Liver (tissue), 9 donors: ENCODE data around the gene PTP4A1. TPM values are rescaled to one million over a fixed set of nuclear protein-coding genes. Genes with fewer than 3 reads are reported as not detected.
A peak's percentile ranks its signal among the peaks of the same experiment; 100 is the strongest.

Experiments used
- DNase-seq: peaks from one replicate; pipeline ENCODE4 v3.0.0-alpha.2; 2017; ENCODE audit warnings: low spot score
- H3K27ac ChIP-seq, 2 donors: one replicate each; pipeline ENCODE4 v1.7.0; 2013; ENCODE audit warnings: inconsistent platforms in 2 of 2, low read length in 2 of 2, control low read depth in 1 of 2, low read depth in 1 of 2, mild to moderate bottlenecking in 1 of 2
- H3K27me3 ChIP-seq, 4 donors: one replicate each; pipeline versions ENCODE4 v1.6.1 to v1.7.0; 2013; ENCODE audit warnings: low read length in 3 of 4, inconsistent platforms in 1 of 4, mild to moderate bottlenecking in 1 of 4, moderate library complexity in 1 of 4; ENCODE audit not compliant: control insufficient read depth in 4 of 4, insufficient read depth in 4 of 4
- H3K36me3 ChIP-seq, 4 donors: one replicate each; pipeline versions ENCODE4 v1.6.1 to v1.7.0; 2013; ENCODE audit warnings: low read length in 3 of 4, mild to moderate bottlenecking in 3 of 4, low read depth in 1 of 4, moderate library complexity in 1 of 4; ENCODE audit not compliant: control insufficient read depth in 4 of 4, insufficient read depth in 3 of 4
- H3K4me1 ChIP-seq, 4 donors: one replicate each; pipeline versions ENCODE4 v1.6.1 to v1.7.0; 2013; ENCODE audit warnings: low read length in 3 of 4, mild to moderate bottlenecking in 3 of 4, moderate library complexity in 1 of 4; ENCODE audit not compliant: control insufficient read depth in 4 of 4, insufficient read depth in 4 of 4
- H3K4me3 ChIP-seq, 3 donors: one replicate each; pipeline versions ENCODE4 v1.6.1 to v1.7.0; 2013; ENCODE audit warnings: low read length in 3 of 3, control low read depth in 1 of 3, low read depth in 1 of 3, mild to moderate bottlenecking in 1 of 3
- H3K9ac ChIP-seq, 2 donors: one replicate each; pipeline ENCODE4 v1.7.0; 2013; ENCODE audit warnings: low read length in 2 of 2, mild to moderate bottlenecking in 2 of 2, moderate library complexity in 2 of 2, control low read depth in 1 of 2, low read depth in 1 of 2
- H3K9me3 ChIP-seq, 4 donors: one replicate each; pipeline versions ENCODE4 v1.6.1 to v1.7.0; 2013; ENCODE audit warnings: low read length in 3 of 4; ENCODE audit not compliant: control insufficient read depth in 4 of 4
- EGR1 ChIP-seq, 2 donors: IDR thresholded peaks; 2 replicates each; pipeline ENCODE4 v1.6.1; 2016 to 2018; ENCODE audit warnings: antibody characterized with exemption in 2 of 2, low read depth in 2 of 2
- FOXA1 ChIP-seq: IDR thresholded peaks from 2 replicates; pipeline ENCODE4 v1.6.1; 2016; ENCODE audit warnings: antibody characterized with exemption
- FOXA2 ChIP-seq: IDR thresholded peaks from 2 replicates; pipeline ENCODE4 v1.6.1; 2016; ENCODE audit warnings: antibody characterized with exemption
- GABPA ChIP-seq, 2 donors: IDR thresholded peaks in 1 of 2; conservative IDR thresholded peaks in 1 of 2; 2 replicates each; pipeline ENCODE4 v1.6.1; 2016; ENCODE audit warnings: antibody characterized with exemption in 2 of 2, mild to moderate bottlenecking in 1 of 2, moderate library complexity in 1 of 2
- HNF4A ChIP-seq, 2 donors: conservative IDR thresholded peaks; 2 replicates each; pipeline ENCODE4 v1.6.1; 2016; ENCODE audit warnings: antibody characterized with exemption in 2 of 2, mild to moderate bottlenecking in 2 of 2
- HNF4G ChIP-seq: IDR thresholded peaks from 2 replicates; pipeline ENCODE4 v1.6.1; 2016; ENCODE audit warnings: antibody characterized with exemption
- JUND ChIP-seq, 2 donors: IDR thresholded peaks; 2 replicates each; pipeline ENCODE4 v1.6.1; 2016; ENCODE audit warnings: antibody characterized with exemption in 2 of 2
- NR2F2 ChIP-seq: IDR thresholded peaks from 2 replicates; pipeline ENCODE4 v1.6.1; 2016; ENCODE audit warnings: antibody characterized with exemption
- RAD21 ChIP-seq, 2 donors: IDR thresholded peaks; 2 replicates each; pipeline ENCODE4 v1.6.1; 2016; ENCODE audit warnings: antibody characterized with exemption in 2 of 2, mild to moderate bottlenecking in 2 of 2
- REST ChIP-seq: IDR thresholded peaks from 2 replicates; pipeline ENCODE4 v1.6.1; 2016; ENCODE audit warnings: antibody characterized with exemption, mild to moderate bottlenecking
- RXRA ChIP-seq, 2 donors: IDR thresholded peaks; 2 replicates each; pipeline ENCODE4 v1.6.1; 2017 to 2018; ENCODE audit warnings: antibody characterized with exemption in 2 of 2, mild to moderate bottlenecking in 1 of 2
- SP1 ChIP-seq: IDR thresholded peaks from 2 replicates; pipeline ENCODE4 v1.6.1; 2018; ENCODE audit warnings: antibody characterized with exemption, mild to moderate bottlenecking
- TAF1 ChIP-seq: conservative IDR thresholded peaks from 2 replicates; pipeline ENCODE4 v1.6.1; 2016; ENCODE audit warnings: antibody characterized with exemption, mild to moderate bottlenecking
- YY1 ChIP-seq: IDR thresholded peaks from 2 replicates; pipeline ENCODE4 v1.6.1; 2016; ENCODE audit warnings: antibody characterized with exemption, mild to moderate bottlenecking
- ZBTB33 ChIP-seq: IDR thresholded peaks from 2 replicates; pipeline ENCODE4 v1.6.1; 2016; ENCODE audit warnings: antibody characterized with exemption
- WGBS: extraction: QIAGEN DNeasy Blood & Tissue Kit; methylation state at CpG from one replicate; pipeline ENCODE4 v1.1.7; 2013; 5-methylcytosine and 5-hydroxymethylcytosine counted together
- polyA plus RNA-seq, 2 donors: library from polyadenylated mRNA; stranded (reverse) in 1 of 2; unstranded in 1 of 2; fragments of 200-250 nt in 1 of 2; fragments of >200 nt in 1 of 2; fragmentation: Nextera tagmentation in 1 of 2; extraction: Ambion mirVana in 1 of 2; gene quantifications; one replicate each; pipeline versions ENCODE4 v1.2.1 to v1.2.3, GENCODE V29; 2013 to 2015
- total RNA-seq, 2 donors: library from RNA; depleted of rRNA; stranded (reverse); fragments of >200 nt; gene quantifications; one replicate each; pipeline ENCODE4 v1.2.3, GENCODE V29; 2014
- TF ChIP-seq, protein P1 (sequence below): fragments of 150-350 bp; IDR thresholded peaks from 2 replicates; pipeline ENCODE4 v1.5.1; 2017; ENCODE audit warnings: improper control_type of control experiment, low read depth, low read length; ENCODE audit not compliant: missing input control
- TF ChIP-seq, protein P2 (sequence below): IDR thresholded peaks from 2 replicates; pipeline ENCODE4 v1.6.1; 2016; ENCODE audit warnings: antibody characterized with exemption
- TF ChIP-seq, protein P3 (sequence below): IDR thresholded peaks from 2 replicates; pipeline ENCODE4 v1.6.1; 2016; ENCODE audit warnings: antibody characterized with exemption
- donor health status: healthy.
- donor health status: healthy.
- donor health status: healthy.
- donor health status: healthy.
- donor health status: healthy.

The PTP4A1 gene
- total and polyA plus RNA-seq, 4 donors: 34.3 to 237 (median 152) TPM

GRCh38 chr6:63529498-63529897 is 42.8 kb upstream of the PTP4A1 start:
- Histone ChIP-seq H3K9me3 (no peaks in the 10 kb centered on the region), H3K9ac (peak overlapping the region; percentile 38 to 47), H3K27me3 (no peaks in the 10 kb centered on the region)

More at GRCh38 chr6:63529498-63529897, 42.8 kb upstream of the PTP4A1 start:
- H3K36me3 ChIP-seq: peaks cover 0 to 2% (median under 1%) of the 10 kb centered on the region in 4 donors
- TF ChIP-seq FOXA2 (no peak), FOXA1 (no peak), RXRA (IDR thresholded peaks at IDR 0.05) (no peak), HNF4G (no peak), REST (no peak), GABPA (IDR thresholded peaks at IDR 0.05 in 1 of 2, conservative IDR thresholded peaks at IDR 0.05 in 1 of 2) (no peak), TAF1 (no peak), HNF4A (conservative IDR thresholded peaks at IDR 0.05) (no peak), ZBTB33 (no peak), YY1 (no peak), EGR1 (IDR thresholded peaks at IDR 0.05; ENCODE audit: low read depth in 2 of 2) (no peak), RAD21 (IDR thresholded peaks at IDR 0.05) (no peak), SP1 (no peak), JUND (IDR thresholded peaks at IDR 0.05) (no peak), NR2F2 (no peak)
- TF ChIP-seq, protein P1, sequence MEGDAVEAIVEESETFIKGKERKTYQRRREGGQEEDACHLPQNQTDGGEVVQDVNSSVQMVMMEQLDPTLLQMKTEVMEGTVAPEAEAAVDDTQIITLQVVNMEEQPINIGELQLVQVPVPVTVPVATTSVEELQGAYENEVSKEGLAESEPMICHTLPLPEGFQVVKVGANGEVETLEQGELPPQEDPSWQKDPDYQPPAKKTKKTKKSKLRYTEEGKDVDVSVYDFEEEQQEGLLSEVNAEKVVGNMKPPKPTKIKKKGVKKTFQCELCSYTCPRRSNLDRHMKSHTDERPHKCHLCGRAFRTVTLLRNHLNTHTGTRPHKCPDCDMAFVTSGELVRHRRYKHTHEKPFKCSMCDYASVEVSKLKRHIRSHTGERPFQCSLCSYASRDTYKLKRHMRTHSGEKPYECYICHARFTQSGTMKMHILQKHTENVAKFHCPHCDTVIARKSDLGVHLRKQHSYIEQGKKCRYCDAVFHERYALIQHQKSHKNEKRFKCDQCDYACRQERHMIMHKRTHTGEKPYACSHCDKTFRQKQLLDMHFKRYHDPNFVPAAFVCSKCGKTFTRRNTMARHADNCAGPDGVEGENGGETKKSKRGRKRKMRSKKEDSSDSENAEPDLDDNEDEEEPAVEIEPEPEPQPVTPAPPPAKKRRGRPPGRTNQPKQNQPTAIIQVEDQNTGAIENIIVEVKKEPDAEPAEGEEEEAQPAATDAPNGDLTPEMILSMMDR: no peak
- TF ChIP-seq, protein P2, sequence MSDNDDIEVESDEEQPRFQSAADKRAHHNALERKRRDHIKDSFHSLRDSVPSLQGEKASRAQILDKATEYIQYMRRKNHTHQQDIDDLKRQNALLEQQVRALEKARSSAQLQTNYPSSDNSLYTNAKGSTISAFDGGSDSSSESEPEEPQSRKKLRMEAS: no peak
- TF ChIP-seq, protein P3, sequence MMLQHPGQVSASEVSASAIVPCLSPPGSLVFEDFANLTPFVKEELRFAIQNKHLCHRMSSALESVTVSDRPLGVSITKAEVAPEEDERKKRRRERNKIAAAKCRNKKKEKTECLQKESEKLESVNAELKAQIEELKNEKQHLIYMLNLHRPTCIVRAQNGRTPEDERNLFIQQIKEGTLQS: no peak
- no peak for DNase-seq
- WGBS: 42% methylated on average over 4 of the region's 4 CpGs
- peak overlapping the region in 2 of 3 donors; percentile 4 to 20 for H3K4me3 ChIP-seq
- peak overlapping the region; percentile 31 to 52 for H3K27ac ChIP-seq
- peaks cover 3 to 8% (median 6%) of the 10 kb centered on the region in 4 donors for H3K4me1 ChIP-seq
